Peyer's patch (tissue), 4 donors: ENCODE measurements around the gene AMDHD2. TPM values are rescaled to one million over a fixed set of nuclear protein-coding genes. Genes with fewer than 3 reads are reported as not detected.
A peak's percentile ranks its signal among the peaks of the same experiment; 100 is the strongest.

Source experiments
- DNase-seq, 3 donors: peaks; one replicate each; pipeline ENCODE4 v3.0.0-alpha.2; 2017 to 2019
- H3K27ac ChIP-seq, 4 donors: fragments of 200-600 bp; sonication (generic); one replicate each; pipeline ENCODE4 v1.5.1; 2016 to 2019
- H3K27me3 ChIP-seq, 2 donors: fragments of 200-600 bp; sonication (generic); one replicate each; pipeline ENCODE4 v1.5.1; 2019
- H3K36me3 ChIP-seq, 3 donors: fragments of 200-600 bp; sonication (generic); one replicate each; pipeline ENCODE4 v1.5.1; 2016 to 2019
- H3K4me1 ChIP-seq, 4 donors: fragments of 200-600 bp; sonication (generic); one replicate each; pipeline ENCODE4 v1.5.1; 2016 to 2019
- H3K4me3 ChIP-seq, 4 donors: fragments of 200-600 bp; sonication (generic); 1 replicate in 3 of 4; 2 replicates in 1 of 4; pipeline ENCODE4 v1.5.1; 2016 to 2019; ENCODE audit warnings: mild to moderate bottlenecking in 1 of 4
- H3K9me3 ChIP-seq, 4 donors: fragments of 200-600 bp; sonication (generic); one replicate each; pipeline ENCODE4 v1.5.1; 2016 to 2019; ENCODE audit warnings: mild to moderate bottlenecking in 1 of 4
- POLR2A ChIP-seq, 2 donors: fragments of 450-650 bp; IDR thresholded peaks; one replicate each; pipeline ENCODE4 v1.5.1; 2017; ENCODE audit warnings: antibody characterized with exemption in 2 of 2, mild to moderate bottlenecking in 2 of 2, moderate library complexity in 2 of 2
- total RNA-seq, 4 donors: library from RNA; depleted of rRNA; stranded (reverse); fragments of >200 nt; gene quantifications; one replicate each; pipeline ENCODE4 v1.1.0, GENCODE V29; 2016
- TF ChIP-seq, protein P1 (sequence below), 6 experiments: fragments of 450-650 bp in 4 of 6; fragments of 200-600 bp in 2 of 6; sonication (generic) in 1 of 6; IDR thresholded peaks; one replicate each; pipeline ENCODE4 v1.5.1; 2017 to 2019; ENCODE audit warnings: antibody characterized with exemption in 6 of 6, mild to moderate bottlenecking in 3 of 6, moderate library complexity in 1 of 6

Gene AMDHD2
- total RNA-seq, 4 donors from 2014 or later, result 56.0 to 173 (median 83.8) TPM

DNA sequence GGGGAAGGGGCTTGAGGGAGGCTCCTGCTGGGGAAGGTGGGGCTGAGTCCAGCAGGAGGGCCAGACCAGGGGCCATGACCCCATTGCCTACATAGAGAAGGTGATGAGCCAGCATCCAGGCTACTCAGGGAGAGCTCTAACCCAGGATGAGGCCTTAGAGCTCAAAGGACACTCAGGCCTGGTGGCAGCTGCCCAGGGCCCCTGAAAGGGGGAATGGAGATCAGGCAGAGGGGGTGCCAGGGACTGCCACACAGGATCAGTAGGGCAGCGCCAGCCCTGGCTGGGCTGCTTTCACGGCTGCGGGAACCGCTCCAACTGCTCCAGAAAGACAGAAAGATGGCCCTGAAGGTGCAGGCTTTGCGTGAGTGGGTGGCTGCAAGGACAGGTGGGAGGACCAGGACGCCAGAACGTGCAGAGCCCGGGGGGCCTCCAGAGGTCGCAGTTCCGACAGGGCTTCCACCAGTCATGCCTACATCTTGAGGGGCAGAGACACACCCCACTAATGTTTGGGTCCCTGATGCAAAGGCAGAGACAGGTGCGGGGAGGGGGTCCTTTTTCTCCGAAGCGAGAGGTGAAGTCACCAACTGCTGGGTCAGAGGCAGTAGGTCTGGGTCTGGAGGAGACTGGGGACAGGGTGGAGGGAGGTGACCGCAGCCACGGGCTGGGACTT is 7.3 kb upstream of the AMDHD2 start:
- TF ChIP-seq POLR2A (IDR thresholded peaks at IDR 0.05), result no peak
- TF ChIP-seq, protein P1, sequence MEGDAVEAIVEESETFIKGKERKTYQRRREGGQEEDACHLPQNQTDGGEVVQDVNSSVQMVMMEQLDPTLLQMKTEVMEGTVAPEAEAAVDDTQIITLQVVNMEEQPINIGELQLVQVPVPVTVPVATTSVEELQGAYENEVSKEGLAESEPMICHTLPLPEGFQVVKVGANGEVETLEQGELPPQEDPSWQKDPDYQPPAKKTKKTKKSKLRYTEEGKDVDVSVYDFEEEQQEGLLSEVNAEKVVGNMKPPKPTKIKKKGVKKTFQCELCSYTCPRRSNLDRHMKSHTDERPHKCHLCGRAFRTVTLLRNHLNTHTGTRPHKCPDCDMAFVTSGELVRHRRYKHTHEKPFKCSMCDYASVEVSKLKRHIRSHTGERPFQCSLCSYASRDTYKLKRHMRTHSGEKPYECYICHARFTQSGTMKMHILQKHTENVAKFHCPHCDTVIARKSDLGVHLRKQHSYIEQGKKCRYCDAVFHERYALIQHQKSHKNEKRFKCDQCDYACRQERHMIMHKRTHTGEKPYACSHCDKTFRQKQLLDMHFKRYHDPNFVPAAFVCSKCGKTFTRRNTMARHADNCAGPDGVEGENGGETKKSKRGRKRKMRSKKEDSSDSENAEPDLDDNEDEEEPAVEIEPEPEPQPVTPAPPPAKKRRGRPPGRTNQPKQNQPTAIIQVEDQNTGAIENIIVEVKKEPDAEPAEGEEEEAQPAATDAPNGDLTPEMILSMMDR (IDR thresholded peaks at IDR 0.05), result peak in 1 of 6 experiments; percentile 31
- Histone ChIP-seq H3K36me3 (no peaks in the 10 kb centered on the region), H3K9me3 (no peaks in the 10 kb centered on the region), H3K4me1 (peaks cover 0 to 52% (median 40%) of the 10 kb centered on the region in 4 donors), H3K4me3 (peak overlapping the region; percentile 77 to 100 (median 92)), H3K27ac (peak overlapping the region; percentile 96 to 100 (median 99)), H3K27me3 (no peaks in the 10 kb centered on the region)
- DNase-seq, result peak in 2 of 3 donors; percentile 53 to 72

DNA sequence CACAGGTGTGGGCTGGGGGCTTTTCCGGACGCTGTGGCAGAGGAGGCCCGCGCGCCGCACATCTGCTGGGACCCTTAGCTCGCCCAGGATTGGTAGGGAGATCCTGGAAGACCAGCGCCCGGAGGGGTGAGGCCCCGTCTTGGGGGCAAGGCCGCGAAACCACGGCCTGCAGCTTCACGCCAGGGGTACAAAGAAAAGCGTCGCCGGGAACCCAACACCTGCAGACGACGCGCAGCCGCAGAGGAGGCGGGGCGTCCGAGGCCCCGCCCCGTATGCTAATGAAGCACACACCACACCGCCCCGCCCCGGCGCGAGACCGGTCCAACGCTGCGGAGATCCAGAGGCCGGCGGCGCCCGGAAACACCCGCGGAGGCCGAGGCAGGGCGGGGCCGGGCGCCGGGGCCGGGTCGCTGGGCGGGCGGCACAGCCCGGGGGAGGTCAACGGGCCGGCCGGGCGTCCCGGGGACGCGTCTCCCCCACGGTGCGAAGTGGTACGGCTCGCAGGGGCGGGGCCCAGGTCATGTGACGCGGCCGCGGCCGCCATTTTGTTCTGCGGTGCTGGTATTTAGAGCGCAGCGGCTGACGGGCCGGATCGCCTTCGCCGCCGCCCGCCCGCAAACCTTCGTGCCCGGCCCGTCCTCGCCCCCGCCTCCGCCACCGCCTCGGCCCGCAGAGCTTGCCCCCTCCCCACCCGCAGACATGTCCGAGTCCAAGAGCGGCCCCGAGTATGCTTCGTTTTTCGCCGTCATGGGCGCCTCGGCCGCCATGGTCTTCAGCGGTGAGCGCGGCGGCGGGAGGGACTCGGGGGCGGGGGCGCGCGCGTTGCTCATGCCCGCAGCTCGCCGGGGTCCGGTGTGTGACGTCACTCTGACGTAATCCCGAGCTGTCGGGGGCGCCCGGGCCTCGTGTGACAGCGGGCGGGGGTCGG is 6.5 kb upstream of the AMDHD2 start, which contains the start of gene ATP6V0C:
ATP6V0C (plus strand) TSS at position 548 of the 928 bp plus-strand sequence; CDS start at position 700, 152 bp downstream.
- Histone ChIP-seq H3K4me1 (peaks cover 0 to 60% (median 36%) of the 10 kb centered on the region in 4 donors), H3K9me3 (no peaks in the 10 kb centered on the region), H3K27me3 (no peaks in the 10 kb centered on the region), H3K4me3 (peak within 1 kb of the TSS; percentile 77 to 100 (median 92)), H3K36me3 (peaks cover 0 to under 1% (median 0%) of the 10 kb centered on the region in 3 donors), H3K27ac (peak within 1 kb of the TSS; percentile 96 to 100 (median 99))
- DNase-seq, result peak; percentile 97 to 98 (median 97)
- peak; percentile 82 to 89 for TF ChIP-seq POLR2A (IDR thresholded peaks at IDR 0.05)
- TF ChIP-seq, protein P1 (IDR thresholded peaks at IDR 0.05), result no peak

DNA sequence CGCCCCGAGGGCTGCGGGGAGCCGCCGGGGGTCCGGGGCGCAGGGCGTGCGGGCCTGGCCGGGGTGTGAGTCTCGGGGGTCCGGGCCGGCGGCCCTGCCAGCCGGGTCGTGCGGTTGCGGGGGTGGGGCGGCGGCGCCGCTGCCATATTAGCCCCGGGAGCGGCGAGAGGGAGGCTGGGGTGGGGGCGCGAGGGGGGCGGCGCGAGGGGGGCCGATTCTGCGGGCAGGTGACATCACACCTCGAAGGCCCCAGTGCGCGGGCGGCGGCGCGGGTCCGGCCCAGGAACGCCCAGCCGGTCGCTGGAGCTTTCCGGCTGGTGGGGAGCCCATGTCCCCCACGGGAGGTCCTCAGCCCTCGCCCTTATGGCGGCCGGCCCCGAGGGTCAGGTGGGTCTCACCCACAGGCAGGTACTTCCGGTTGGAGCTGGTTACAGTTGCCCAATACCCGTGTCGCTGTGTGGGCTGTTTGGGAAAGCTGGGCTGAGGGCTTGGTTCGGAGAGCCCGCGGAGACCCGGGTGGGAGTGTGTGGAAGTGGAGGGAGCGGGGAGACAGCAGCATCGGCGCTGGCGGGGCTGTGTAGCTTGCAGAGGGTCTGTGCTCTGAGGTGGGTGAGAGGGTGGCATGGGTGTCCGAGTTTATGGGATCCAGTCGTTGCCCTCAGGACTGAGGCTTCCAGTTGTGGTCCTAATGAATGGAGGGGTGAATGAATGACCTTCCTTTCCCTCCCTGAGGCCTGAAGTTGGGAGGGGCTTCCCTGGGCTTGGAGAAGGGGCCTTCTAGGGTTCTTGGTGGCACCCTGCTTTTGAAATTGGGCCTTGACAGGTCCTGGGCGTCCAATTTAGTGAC is 5.6 kb upstream of the AMDHD2 start:
- H3K27me3 ChIP-seq, result no peaks in the 10 kb centered on the region
- peak overlapping the region; percentile 77 to 100 (median 92) for H3K4me3 ChIP-seq
- no peak for TF ChIP-seq POLR2A (IDR thresholded peaks at IDR 0.05)
- TF ChIP-seq, protein P1 (IDR thresholded peaks at IDR 0.05), result no peak
- H3K4me1 ChIP-seq, result peaks cover 0 to 68% (median 42%) of the 10 kb centered on the region in 4 donors
- H3K36me3 ChIP-seq, result peaks cover 0 to 10% (median 0%) of the 10 kb centered on the region in 3 donors
- no peaks in the 10 kb centered on the region for H3K9me3 ChIP-seq
- peak overlapping the region; percentile 96 to 100 (median 99) for H3K27ac ChIP-seq
- DNase-seq, result peak in 2 of 3 donors; percentile 60 to 66

DNA sequence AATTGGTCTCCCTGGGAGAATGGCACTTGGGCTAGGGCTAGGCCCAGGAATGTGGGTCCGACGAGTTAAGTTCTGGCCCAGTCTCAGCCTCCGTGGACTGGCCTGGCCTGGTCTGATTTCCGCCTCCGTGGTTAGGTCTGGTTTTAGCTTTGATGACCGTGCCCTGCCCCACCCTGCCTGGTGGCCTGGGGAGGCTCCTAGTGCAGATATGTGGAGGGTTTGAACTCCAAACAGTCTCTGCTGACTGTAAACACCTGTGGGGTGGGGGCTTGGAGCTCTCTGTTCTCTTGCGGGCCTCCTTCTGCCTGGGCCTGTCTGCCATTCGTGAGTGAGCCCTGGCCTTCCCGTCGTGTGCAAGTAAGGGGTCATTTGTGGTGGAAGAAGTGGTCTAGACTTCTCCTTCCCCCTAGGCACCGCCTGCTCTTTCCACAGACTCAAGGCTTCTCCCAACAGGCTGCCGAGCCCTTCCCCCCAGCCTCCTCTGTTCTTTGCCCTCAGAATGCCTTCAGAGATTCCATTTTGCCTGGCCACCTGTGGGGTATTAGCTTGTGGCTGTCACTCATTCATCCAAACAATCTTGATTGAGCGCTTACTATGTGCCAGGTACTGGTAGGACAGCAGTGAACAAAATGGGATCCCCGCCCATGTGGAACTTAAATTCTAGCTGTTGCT is 4.9 kb upstream of the AMDHD2 start:
- H3K4me3 ChIP-seq, result peak overlapping the region; percentile 77 to 100 (median 92)
- H3K4me1 ChIP-seq, result peaks cover 0 to 72% (median 42%) of the 10 kb centered on the region in 4 donors
- no peaks in the 10 kb centered on the region for H3K27me3 ChIP-seq
- DNase-seq, result no peak
- TF ChIP-seq, protein P1 (IDR thresholded peaks at IDR 0.05), result no peak
- TF ChIP-seq POLR2A (IDR thresholded peaks at IDR 0.05), result no peak
- H3K27ac ChIP-seq, result peak overlapping the region; percentile 96 to 100 (median 99)
- no peaks in the 10 kb centered on the region for H3K9me3 ChIP-seq
- peaks cover 0 to 12% (median 0%) of the 10 kb centered on the region in 3 donors for H3K36me3 ChIP-seq
